HepG2 (cell line): ENCODE data around the gene FAM83F. TPM values are rescaled to one million over a fixed set of nuclear protein-coding genes. Genes with fewer than 3 reads are reported as not detected.

ENCODE experiments used
- ARID2 ChIP-seq: sonication (generic); formaldehyde crosslinking; IDR thresholded peaks from 2 replicates; pipeline ENCODE4 v1.8.1; 2022; ENCODE audit warnings: mild to moderate bottlenecking, missing genetic modification reagents, borderline replicate concordance
- BATF2 ChIP-seq: sonication (generic); formaldehyde crosslinking; IDR thresholded peaks from 2 replicates; pipeline ENCODE4 v1.8.0; 2022; ENCODE audit warnings: mild to moderate bottlenecking, missing genetic modification reagents, moderate library complexity
- BCLAF1 ChIP-seq: fragments of 450-650 bp; IDR thresholded peaks from 2 replicates; pipeline ENCODE4 v1.6.1; 2017; ENCODE audit warnings: mild to moderate bottlenecking
- DMAP1 ChIP-seq: IDR thresholded peaks from 2 replicates; pipeline ENCODE4 v1.6.1; 2016
- KDM1A ChIP-seq: IDR thresholded peaks from 2 replicates; pipeline ENCODE4 v1.6.1; 2016; ENCODE audit warnings: missing compliant biosample characterization
- THRA ChIP-seq: sonication (generic); formaldehyde crosslinking; IDR thresholded peaks from 2 replicates; pipeline ENCODE4 v1.4.0; 2020; ENCODE audit warnings: missing genetic modification reagents, borderline replicate concordance
- ZNF12 ChIP-seq: sonication (generic); formaldehyde crosslinking; IDR thresholded peaks from 2 replicates; pipeline ENCODE4 v1.5.0; 2020; ENCODE audit warnings: missing genetic modification reagents
- ZNF17 ChIP-seq: sonication (generic); formaldehyde crosslinking; IDR thresholded peaks from 2 replicates; pipeline ENCODE4 v1.5.0; 2020; ENCODE audit warnings: mild to moderate bottlenecking, missing genetic modification reagents
- ZNF407 ChIP-seq: sonication (generic); formaldehyde crosslinking; IDR thresholded peaks from one replicate; pipeline ENCODE4 v1.5.1; 2020; ENCODE audit warnings: mild to moderate bottlenecking, missing genetic modification reagents; ENCODE audit errors: not compliant biosample characterization
- ZNF644 ChIP-seq: IDR thresholded peaks from 2 replicates; pipeline ENCODE4 v1.6.1; 2016; ENCODE audit warnings: low read depth
- ZNF776 ChIP-seq: sonication (generic); formaldehyde crosslinking; IDR thresholded peaks from 2 replicates; pipeline ENCODE4 v1.4.0; 2020; ENCODE audit warnings: mild to moderate bottlenecking, missing genetic modification reagents
- polyA plus RNA-seq, 8 experiments: library from polyadenylated mRNA; depleted of rRNA in 3 of 8; stranded (reverse) in 7 of 8; unstranded in 1 of 8; fragments of >200 nt; fragmentation: Illumina TruSeq in 4 of 8; extraction: Trizol in 4 of 8; gene quantifications; 2 replicates each; pipeline versions ENCODE4 v1.2.1 to v1.2.3, GENCODE V29; 2011 to 2016; ENCODE audit warnings: low read depth in 4 of 8, missing spikeins in 1 of 8, mixed read lengths in 1 of 8; ENCODE audit not compliant: insufficient read depth in 1 of 8
- total RNA-seq, 5 experiments: library from RNA; depleted of rRNA; stranded (reverse); fragments of >200 nt; fragmentation: Illumina TruSeq; extraction: Trizol; gene quantifications; 2 replicates each; pipeline ENCODE4 v1.2.3, GENCODE V29; 2016; ENCODE audit warnings: low read depth in 1 of 5

Gene FAM83F
- total and polyA plus RNA-seq, 2 of the 13 experiments (the other 11 are each of a cell fraction or from before 2014, with no cell fraction given) = not detected

- TF ChIP-seq ZNF407 (CRISPR knock-in tag) = no peak
- TF ChIP-seq ZNF17 (CRISPR knock-in tag) = no peak
- TF ChIP-seq BCLAF1 = no peak
- TF ChIP-seq THRA (CRISPR knock-in tag) = peak; percentile 30; the same call in 1 of the 2 replicates
- no peak for TF ChIP-seq ARID2
- no peak for TF ChIP-seq BATF2 (CRISPR knock-in tag)
- no peak for TF ChIP-seq ZNF776 (CRISPR knock-in tag)
- TF ChIP-seq ZNF644 = no peak
- TF ChIP-seq KDM1A (CRISPR knock-in tag) = no peak
- TF ChIP-seq DMAP1 (CRISPR knock-in tag) = no peak; the same call in none of the 2 replicates
- no peak for TF ChIP-seq ZNF12 (CRISPR knock-in tag)
Measured at GRCh38 chr22:40044870-40045834, 50.4 kb downstream of the FAM83F start (continued).
